Erythroblast (primary cell): ENCODE data around the gene KRTCAP2.

ENCODE experiments used
- GATA1 ChIP-seq: IDR thresholded peaks from 2 replicates; pipeline ENCODE4 v1.6.1; 2011; ENCODE audit warnings: low read depth, mild to moderate bottlenecking, control low read depth, low read length, moderate library complexity
- POLR2A ChIP-seq: IDR thresholded peaks from 2 replicates; pipeline ENCODE4 v1.6.1; 2011; ENCODE audit warnings: mild to moderate bottlenecking, low read length

GRCh38 chr1:155166471-155167165, 6.5 kb downstream of the KRTCAP2 start:
- TF ChIP-seq POLR2A = no peak
- no peak for TF ChIP-seq GATA1
